ENCODE measurements around the gene LDLRAD1. TPM values are rescaled to one million over a fixed set of nuclear protein-coding genes. Genes with fewer than 3 reads are reported as not detected.

Gene LDLRAD1
- total RNA-seq, 2 experiments from 2014 or later, result not detected

DNA sequence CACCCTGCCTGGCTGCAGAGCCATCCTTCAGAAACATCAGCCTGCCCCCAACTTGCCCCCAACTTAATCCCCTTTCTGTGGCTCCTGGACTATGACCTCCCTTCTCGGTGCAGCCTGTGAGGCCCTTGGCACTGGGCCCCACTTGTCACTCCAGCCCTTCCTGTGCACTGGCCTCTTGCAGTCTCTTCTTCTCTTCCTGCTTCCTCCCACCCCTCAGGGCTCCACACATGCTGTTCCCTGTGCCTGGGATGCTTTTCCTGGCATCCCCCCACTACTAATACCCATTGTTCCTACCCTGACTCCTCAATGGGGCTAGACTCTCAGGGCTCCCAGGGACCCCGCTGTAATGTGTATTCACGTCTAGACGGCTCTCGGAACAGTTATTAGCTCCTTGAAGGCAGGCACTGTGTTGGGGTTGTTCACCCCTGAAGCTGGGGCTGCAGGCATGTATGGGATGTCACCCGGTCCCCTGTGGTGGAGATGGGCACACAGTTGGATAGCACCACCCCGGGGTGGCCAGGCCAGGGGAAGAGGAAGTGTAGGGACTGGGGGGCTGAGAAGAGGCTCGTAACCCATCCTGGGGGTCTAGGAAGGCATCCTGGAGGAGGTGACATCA lies 4.5 kb downstream of the LDLRAD1 start:
- H3K4me1 ChIP-seq (ENCODE audit: insufficient read depth, low read length), result no peaks in the 10 kb centered on the region
- H3K27ac ChIP-seq (ENCODE audit: low read depth in 1 of 2, low read length in 2 of 2), result no peak overlapping the region
- no peaks in the 10 kb centered on the region for H3K36me3 ChIP-seq (ENCODE audit: insufficient read depth, low read length)
- H3K4me3 ChIP-seq (ENCODE audit: low read length), result no peak overlapping the region
- Mint-ChIP-seq H3K9me3 (no peaks in the 10 kb centered on the region), H3K27me3 (no peaks in the 10 kb centered on the region), H3K4me3 (no peak overlapping the region), H3K27ac (no peak overlapping the region), H3K4me1 (ENCODE audit: low read depth) (no peaks in the 10 kb centered on the region), H3K36me3 (ENCODE audit: low read depth) (no peaks in the 10 kb centered on the region)
- H3K27me3 ChIP-seq (ENCODE audit: control insufficient read depth in 1 of 2, insufficient read depth in 2 of 2, low read length in 2 of 2), result no peaks in the 10 kb centered on the region
- H3K9me3 ChIP-seq (ENCODE audit: control insufficient read depth in 1 of 2, insufficient read depth in 1 of 2, low read length in 2 of 2), result no peaks in the 10 kb centered on the region
- TF ChIP-seq, protein P1, sequence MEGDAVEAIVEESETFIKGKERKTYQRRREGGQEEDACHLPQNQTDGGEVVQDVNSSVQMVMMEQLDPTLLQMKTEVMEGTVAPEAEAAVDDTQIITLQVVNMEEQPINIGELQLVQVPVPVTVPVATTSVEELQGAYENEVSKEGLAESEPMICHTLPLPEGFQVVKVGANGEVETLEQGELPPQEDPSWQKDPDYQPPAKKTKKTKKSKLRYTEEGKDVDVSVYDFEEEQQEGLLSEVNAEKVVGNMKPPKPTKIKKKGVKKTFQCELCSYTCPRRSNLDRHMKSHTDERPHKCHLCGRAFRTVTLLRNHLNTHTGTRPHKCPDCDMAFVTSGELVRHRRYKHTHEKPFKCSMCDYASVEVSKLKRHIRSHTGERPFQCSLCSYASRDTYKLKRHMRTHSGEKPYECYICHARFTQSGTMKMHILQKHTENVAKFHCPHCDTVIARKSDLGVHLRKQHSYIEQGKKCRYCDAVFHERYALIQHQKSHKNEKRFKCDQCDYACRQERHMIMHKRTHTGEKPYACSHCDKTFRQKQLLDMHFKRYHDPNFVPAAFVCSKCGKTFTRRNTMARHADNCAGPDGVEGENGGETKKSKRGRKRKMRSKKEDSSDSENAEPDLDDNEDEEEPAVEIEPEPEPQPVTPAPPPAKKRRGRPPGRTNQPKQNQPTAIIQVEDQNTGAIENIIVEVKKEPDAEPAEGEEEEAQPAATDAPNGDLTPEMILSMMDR (IDR thresholded peaks at IDR 0.05), result no peak
- ChIA-PET POLR2A (no interaction called here), CTCF (no interaction called here)
- intact Hi-C loops (cut with DNase I, micrococcal nuclease), result no loop called here
- ATAC-seq (ENCODE audit: poor library complexity), result no peak
- no peak for DNase-seq

DNA sequence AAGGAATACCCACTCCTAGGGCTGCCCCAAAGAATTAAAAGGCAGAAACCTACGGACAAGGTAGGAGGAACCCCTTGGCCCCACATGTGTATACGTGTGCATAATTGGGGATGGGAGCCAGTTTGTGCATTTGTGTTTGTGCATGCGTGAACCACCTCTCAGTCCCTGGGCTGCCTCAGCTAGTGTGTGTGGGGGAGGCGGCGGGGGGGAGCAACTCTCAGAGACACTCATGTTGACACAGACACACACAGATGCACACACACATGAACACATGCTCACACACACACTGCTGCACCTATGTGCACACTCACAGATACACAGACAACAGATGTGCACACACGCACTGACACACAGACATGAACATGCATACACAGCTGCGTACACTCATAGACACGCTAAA lies 5.1 kb downstream of the LDLRAD1 start:
- ATAC-seq (ENCODE audit: poor library complexity) (no peak), DNase-seq (no peak)
- Histone ChIP-seq H3K4me1 (ENCODE audit: insufficient read depth, low read length) (no peaks in the 10 kb centered on the region), H3K27me3 (ENCODE audit: control insufficient read depth in 1 of 2, insufficient read depth in 2 of 2, low read length in 2 of 2) (no peaks in the 10 kb centered on the region), H3K9me3 (ENCODE audit: control insufficient read depth in 1 of 2, insufficient read depth in 1 of 2, low read length in 2 of 2) (no peaks in the 10 kb centered on the region), H3K4me3 (ENCODE audit: low read length) (no peak overlapping the region), H3K27ac (ENCODE audit: low read depth in 1 of 2, low read length in 2 of 2) (no peak overlapping the region), H3K36me3 (ENCODE audit: insufficient read depth, low read length) (no peaks in the 10 kb centered on the region)
- Mint-ChIP-seq H3K4me3 (no peak overlapping the region), H3K9me3 (no peaks in the 10 kb centered on the region), H3K4me1 (ENCODE audit: low read depth) (no peaks in the 10 kb centered on the region), H3K36me3 (ENCODE audit: low read depth) (no peaks in the 10 kb centered on the region), H3K27me3 (no peaks in the 10 kb centered on the region), H3K27ac (no peak overlapping the region)
- CTCF ChIA-PET, result no interaction called here
- TF ChIP-seq, protein P1 (IDR thresholded peaks at IDR 0.05), result no peak
- POLR2A ChIA-PET, result no interaction called here
- intact Hi-C loops (cut with DNase I, micrococcal nuclease), result no loop called here

DNA sequence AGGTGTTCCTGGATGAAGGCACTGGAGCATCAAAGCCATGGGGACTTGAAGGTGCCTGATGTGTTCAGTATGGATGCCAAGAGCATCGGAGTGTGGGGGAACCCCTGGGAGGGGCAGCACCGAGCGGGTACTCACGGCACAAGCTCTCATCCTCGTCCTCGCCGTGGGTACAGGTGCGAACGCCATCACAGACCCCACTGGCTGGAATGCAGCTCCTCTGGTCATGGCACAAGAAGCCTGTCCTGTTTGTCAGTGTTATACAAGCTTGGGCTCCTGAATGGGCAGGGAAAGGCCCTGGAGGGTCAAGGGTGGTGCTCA lies 6.0 kb downstream of the LDLRAD1 start:
- no peaks in the 10 kb centered on the region for H3K36me3 ChIP-seq (ENCODE audit: insufficient read depth, low read length)

More for the DNA sequence above, 6.0 kb downstream of the LDLRAD1 start:
- no peak for ATAC-seq (ENCODE audit: poor library complexity)
- no peak overlapping the region for H3K4me3 Mint-ChIP-seq
- no peaks in the 10 kb centered on the region for H3K36me3 Mint-ChIP-seq (ENCODE audit: low read depth)
- ChIA-PET POLR2A (no interaction called here), CTCF (no interaction called here)
- Histone ChIP-seq H3K9me3 (ENCODE audit: control insufficient read depth in 1 of 2, insufficient read depth in 1 of 2, low read length in 2 of 2) (no peaks in the 10 kb centered on the region), H3K4me3 (ENCODE audit: low read length) (no peak overlapping the region), H3K27ac (ENCODE audit: low read depth in 1 of 2, low read length in 2 of 2) (no peak overlapping the region), H3K4me1 (ENCODE audit: insufficient read depth, low read length) (no peaks in the 10 kb centered on the region), H3K27me3 (ENCODE audit: control insufficient read depth in 1 of 2, insufficient read depth in 2 of 2, low read length in 2 of 2) (no peaks in the 10 kb centered on the region)
- H3K27ac Mint-ChIP-seq, result no peak overlapping the region
- H3K9me3 Mint-ChIP-seq, result no peaks in the 10 kb centered on the region
- no peaks in the 10 kb centered on the region for H3K27me3 Mint-ChIP-seq
- no peaks in the 10 kb centered on the region for H3K4me1 Mint-ChIP-seq (ENCODE audit: low read depth)
- no peak for DNase-seq
- intact Hi-C loops (cut with DNase I, micrococcal nuclease), result no loop called here
- TF ChIP-seq, protein P1 (IDR thresholded peaks at IDR 0.05), result no peak

All from CD4-positive, alpha-beta T cell (primary cell).